ENCODE measurements around the gene DUSP8.

GRCh38 chr11:1560649-1561251 lies 11.3 kb downstream of the DUSP8 start:
- TF ChIP-seq, protein P1, sequence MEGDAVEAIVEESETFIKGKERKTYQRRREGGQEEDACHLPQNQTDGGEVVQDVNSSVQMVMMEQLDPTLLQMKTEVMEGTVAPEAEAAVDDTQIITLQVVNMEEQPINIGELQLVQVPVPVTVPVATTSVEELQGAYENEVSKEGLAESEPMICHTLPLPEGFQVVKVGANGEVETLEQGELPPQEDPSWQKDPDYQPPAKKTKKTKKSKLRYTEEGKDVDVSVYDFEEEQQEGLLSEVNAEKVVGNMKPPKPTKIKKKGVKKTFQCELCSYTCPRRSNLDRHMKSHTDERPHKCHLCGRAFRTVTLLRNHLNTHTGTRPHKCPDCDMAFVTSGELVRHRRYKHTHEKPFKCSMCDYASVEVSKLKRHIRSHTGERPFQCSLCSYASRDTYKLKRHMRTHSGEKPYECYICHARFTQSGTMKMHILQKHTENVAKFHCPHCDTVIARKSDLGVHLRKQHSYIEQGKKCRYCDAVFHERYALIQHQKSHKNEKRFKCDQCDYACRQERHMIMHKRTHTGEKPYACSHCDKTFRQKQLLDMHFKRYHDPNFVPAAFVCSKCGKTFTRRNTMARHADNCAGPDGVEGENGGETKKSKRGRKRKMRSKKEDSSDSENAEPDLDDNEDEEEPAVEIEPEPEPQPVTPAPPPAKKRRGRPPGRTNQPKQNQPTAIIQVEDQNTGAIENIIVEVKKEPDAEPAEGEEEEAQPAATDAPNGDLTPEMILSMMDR (IDR thresholded peaks at IDR 0.05) = no peak
- TF ChIP-seq POLR2A (IDR thresholded peaks at IDR 0.05) = no peak

All from Peyer's patch (tissue), 4 donors.